AG09319 (cell line): ENCODE data around the gene BTBD6.

ENCODE experiments used
- DNase-seq: peaks from one replicate; pipeline ENCODE4 v3.0.0-alpha.2; 2010; ENCODE audit warnings: low read depth; ENCODE audit errors: extremely low read depth
- TF ChIP-seq, protein P1 (sequence below): IDR thresholded peaks from 2 replicates; pipeline ENCODE4 v1.5.1; 2011; ENCODE audit warnings: low read depth, mild to moderate bottlenecking, inconsistent platforms, low read length, moderate library complexity

BTBD6 gene

DNA sequence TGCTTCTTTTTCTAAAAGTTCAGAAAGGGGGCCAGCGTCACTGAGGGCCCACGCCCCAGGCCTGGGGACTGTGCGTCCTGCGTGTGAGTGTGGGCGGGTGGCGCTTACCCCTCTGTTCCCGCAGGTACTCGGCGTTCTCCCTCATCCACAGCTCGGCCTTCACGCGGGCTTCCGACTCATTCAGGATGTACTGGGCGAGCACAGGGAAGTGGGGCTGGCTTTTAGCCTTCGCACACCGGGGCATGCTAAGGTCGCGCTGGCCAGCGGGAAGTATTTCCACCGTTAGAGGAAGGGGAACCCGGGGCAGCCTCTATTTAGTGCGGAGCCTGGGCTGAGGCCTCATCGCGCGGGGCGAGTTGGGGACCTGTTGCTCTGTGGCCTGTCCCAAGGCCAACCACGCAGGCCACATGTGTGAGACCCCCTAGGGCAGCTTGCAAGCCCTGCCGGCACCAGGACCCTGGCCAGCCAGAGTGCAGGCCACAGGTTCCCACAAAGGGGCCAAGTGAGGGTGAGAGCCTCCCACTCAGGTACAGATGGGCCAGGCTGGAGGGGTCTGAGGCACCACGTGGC, 29.2 kb upstream of the BTBD6 start:
- no peak for DNase-seq
- TF ChIP-seq, protein P1, sequence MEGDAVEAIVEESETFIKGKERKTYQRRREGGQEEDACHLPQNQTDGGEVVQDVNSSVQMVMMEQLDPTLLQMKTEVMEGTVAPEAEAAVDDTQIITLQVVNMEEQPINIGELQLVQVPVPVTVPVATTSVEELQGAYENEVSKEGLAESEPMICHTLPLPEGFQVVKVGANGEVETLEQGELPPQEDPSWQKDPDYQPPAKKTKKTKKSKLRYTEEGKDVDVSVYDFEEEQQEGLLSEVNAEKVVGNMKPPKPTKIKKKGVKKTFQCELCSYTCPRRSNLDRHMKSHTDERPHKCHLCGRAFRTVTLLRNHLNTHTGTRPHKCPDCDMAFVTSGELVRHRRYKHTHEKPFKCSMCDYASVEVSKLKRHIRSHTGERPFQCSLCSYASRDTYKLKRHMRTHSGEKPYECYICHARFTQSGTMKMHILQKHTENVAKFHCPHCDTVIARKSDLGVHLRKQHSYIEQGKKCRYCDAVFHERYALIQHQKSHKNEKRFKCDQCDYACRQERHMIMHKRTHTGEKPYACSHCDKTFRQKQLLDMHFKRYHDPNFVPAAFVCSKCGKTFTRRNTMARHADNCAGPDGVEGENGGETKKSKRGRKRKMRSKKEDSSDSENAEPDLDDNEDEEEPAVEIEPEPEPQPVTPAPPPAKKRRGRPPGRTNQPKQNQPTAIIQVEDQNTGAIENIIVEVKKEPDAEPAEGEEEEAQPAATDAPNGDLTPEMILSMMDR, result no peak

GRCh38 chr14:105219753-105220152, 28.6 kb upstream of the BTBD6 start:
- TF ChIP-seq, protein P1, result no peak
- DNase-seq, result no peak

DNA sequence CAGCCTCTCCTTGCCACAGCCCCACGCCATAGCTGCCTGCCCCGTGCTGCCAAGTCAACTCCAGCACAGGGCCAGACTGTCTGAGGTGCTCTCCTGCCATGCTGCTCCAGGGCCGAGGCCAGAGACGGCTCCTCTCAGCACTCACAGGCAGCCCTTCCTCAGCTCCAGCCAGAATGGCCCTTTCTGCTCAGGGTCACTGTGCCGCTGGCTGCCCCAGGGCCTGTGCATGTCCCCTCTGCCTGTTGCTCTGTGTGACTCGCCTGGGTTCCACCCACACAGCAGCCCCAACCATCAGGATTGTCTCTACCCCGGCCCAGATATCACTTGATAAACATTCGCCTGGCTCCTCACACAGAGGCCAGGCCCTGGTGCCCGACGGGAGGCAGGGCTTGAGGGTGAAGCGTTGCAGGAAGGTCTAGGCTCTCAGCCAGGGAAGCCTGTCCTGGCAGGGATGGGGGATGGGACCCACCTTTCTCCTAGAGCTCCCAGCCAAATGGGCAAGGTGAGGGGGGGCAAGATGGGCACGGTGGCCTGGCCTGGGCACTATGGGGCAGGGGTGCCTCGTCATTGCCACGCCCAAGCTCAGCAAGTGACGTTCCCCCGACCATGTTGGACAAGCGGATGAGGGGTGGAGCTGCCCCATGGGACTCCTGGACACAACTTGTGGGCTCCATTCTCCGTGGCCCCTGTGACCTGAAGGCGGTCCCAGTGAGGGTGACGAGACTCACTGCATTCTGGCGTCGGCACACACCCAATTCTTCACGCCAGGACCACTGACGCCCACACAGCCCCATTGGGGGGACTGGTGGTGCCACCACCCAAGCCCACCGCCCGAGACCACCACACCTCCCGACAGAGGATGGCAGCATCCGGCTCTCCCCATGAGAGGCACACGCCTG, 27.4 kb upstream of the BTBD6 start:
- TF ChIP-seq, protein P1, result no peak
- no peak for DNase-seq

- DNase-seq, result no peak
- TF ChIP-seq, protein P1, result no peak
Observed at GRCh38 chr14:105221598-105222178, 26.6 kb upstream of the BTBD6 start.

DNA sequence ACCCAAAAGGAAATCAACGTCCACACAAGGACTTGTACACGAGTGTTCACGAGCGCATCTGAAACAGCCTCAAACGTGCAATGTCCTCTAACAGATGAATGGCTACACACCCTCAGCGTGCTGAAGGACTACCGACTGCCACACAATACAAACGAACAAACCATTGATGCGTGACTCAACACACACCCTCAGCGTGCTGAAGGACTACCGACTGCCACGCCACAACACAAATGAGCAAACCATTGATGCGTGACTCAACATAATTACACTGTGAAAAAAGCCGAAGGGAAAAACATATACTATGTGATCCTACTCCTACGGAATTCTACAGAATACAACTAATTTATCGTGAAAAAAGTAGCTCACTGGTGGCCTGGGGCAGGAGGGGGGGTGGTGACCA, 25.1 kb upstream of the BTBD6 start:
- TF ChIP-seq, protein P1, result no peak
- DNase-seq, result no peak

GRCh38 chr14:105223770-105224544, 24.4 kb upstream of the BTBD6 start:
- TF ChIP-seq, protein P1, result no peak
- no peak for DNase-seq
